Ishikawa (cell line): ENCODE results near the gene QPCT.

Experiments used
- CEBPB ChIP-seq: IDR thresholded peaks from 2 replicates; pipeline ENCODE4 v1.6.1; 2012
- EGR1 ChIP-seq: IDR thresholded peaks from 2 replicates; pipeline ENCODE4 v1.6.1; 2012
- RAD21 ChIP-seq: IDR thresholded peaks from 2 replicates; pipeline ENCODE4 v1.6.1; 2012; ENCODE audit warnings: low read depth
- TEAD4 ChIP-seq: IDR thresholded peaks from 2 replicates; pipeline ENCODE4 v1.6.1; 2012
- YY1 ChIP-seq: IDR thresholded peaks from 2 replicates; pipeline ENCODE4 v1.6.1; 2012; ENCODE audit warnings: low read depth

GRCh38 chr2:37366773-37367172 lies 22.3 kb downstream of the QPCT start:
- TF ChIP-seq CEBPB = no peak
- no peak for TF ChIP-seq TEAD4
- no peak for TF ChIP-seq EGR1
- no peak for TF ChIP-seq YY1
- no peak for TF ChIP-seq RAD21
